SK-N-SH (cell line): ENCODE measurements around the gene PTCRA. TPM values are rescaled to one million over a fixed set of nuclear protein-coding genes. Genes with fewer than 3 reads are reported as not detected.

ENCODE experiments used
- CTCF ChIA-PET: fragments of 300-600, 350-600 bp; formaldehyde crosslinking; extraction: SDS; loops from one replicate; lab custom pipeline; 2021; lab: Yijun Ruan, JAX
- POLR2A ChIA-PET: fragments of 350-600 bp; sonication (Branson Sonifier 250); formaldehyde crosslinking; extraction: SDS; loops from one replicate; lab custom pipeline; 2020; ENCODE audit warnings: antibody characterized with exemption, inconsistent platforms; lab: Yijun Ruan, JAX
- DNase-seq: peaks from one replicate; pipeline ENCODE4 v3.0.0; 2012
- H2AFZ ChIP-seq: fragments of 200-600 bp; sonication (generic); 2 replicates; pipeline ENCODE4 v1.8.1; 2016; ENCODE audit warnings: antibody characterized with exemption, mild to moderate bottlenecking, low read depth
- H3F3A ChIP-seq: fragments of 200-600 bp; sonication (generic); replicated peaks from 2 replicates; pipeline ENCODE3; 2016; ENCODE audit warnings: antibody characterized with exemption, mild to moderate bottlenecking; ENCODE audit not compliant: insufficient read depth
- H3K27ac ChIP-seq, 2 experiments: fragments of 200-500 bp in 1 of 2; fragments of 200-600 bp in 1 of 2; sonication (Bioruptor generic) in 1 of 2; sonication (generic), shearing (Covaris generic) in 1 of 2; 2 replicates each; pipeline versions ENCODE4 v1.5.1 to v1.6.1; 2014 to 2016; ENCODE audit warnings: low read depth in 2 of 2, inconsistent platforms in 1 of 2, low read length in 1 of 2, mild to moderate bottlenecking in 1 of 2, mixed read lengths in 1 of 2
- H3K27me3 ChIP-seq: fragments of 200-600 bp; sonication (generic), shearing (Covaris generic); 2 replicates; pipeline ENCODE4 v1.6.1; 2016; ENCODE audit warnings: mixed run types; ENCODE audit not compliant: insufficient read depth
- H3K36me3 ChIP-seq, 2 experiments: fragments of 200-500 bp in 1 of 2; fragments of 200-600 bp in 1 of 2; sonication (Bioruptor generic) in 1 of 2; sonication (generic) in 1 of 2; replicated peaks in 1 of 2; 2 replicates each; pipeline versions ENCODE3 to v1.5.1; 2014 to 2016; ENCODE audit warnings: low read length in 1 of 2, mild to moderate bottlenecking in 1 of 2; ENCODE audit not compliant: insufficient read depth in 2 of 2, control insufficient read depth in 1 of 2
- H3K4me1 ChIP-seq, 2 experiments: fragments of 200-500 bp in 1 of 2; fragments of 200-600 bp in 1 of 2; sonication (Bioruptor generic) in 1 of 2; sonication (generic), shearing (Covaris generic) in 1 of 2; 2 replicates each; pipeline versions ENCODE4 v1.5.1 to v1.6.1; 2014 to 2016; ENCODE audit warnings: low read depth in 1 of 2, low read length in 1 of 2, mixed run types in 1 of 2; ENCODE audit not compliant: insufficient read depth in 2 of 2, control insufficient read depth in 1 of 2
- H3K4me2 ChIP-seq: fragments of 200-600 bp; sonication (generic), shearing (Covaris generic); 2 replicates; pipeline ENCODE4 v1.6.1; 2017; ENCODE audit warnings: mixed run types
- H3K4me3 ChIP-seq, 2 experiments: fragments of 200-500 bp in 1 of 2; fragments of 200-600 bp in 1 of 2; sonication (Bioruptor generic) in 1 of 2; sonication (generic), shearing (Covaris generic) in 1 of 2; 2 replicates each; pipeline versions ENCODE4 v1.5.1 to v1.8.1; 2014 to 2016; ENCODE audit warnings: low read depth in 2 of 2, inconsistent platforms in 1 of 2, low read length in 1 of 2, mild to moderate bottlenecking in 1 of 2, mixed read lengths in 1 of 2, moderate library complexity in 1 of 2
- H3K79me2 ChIP-seq: fragments of 200-600 bp; sonication (generic); 2 replicates; pipeline ENCODE4 v1.8.1; 2017; ENCODE audit warnings: mild to moderate bottlenecking; ENCODE audit not compliant: insufficient read depth
- H3K9ac ChIP-seq: fragments of 200-600 bp; sonication (generic); 2 replicates; pipeline ENCODE4 v1.6.1; 2017; ENCODE audit warnings: mixed run types
- H3K9me2 ChIP-seq: fragments of 200-600 bp; sonication (generic); 2 replicates; pipeline ENCODE4 v1.6.1; 2017; ENCODE audit warnings: mixed run types
- H3K9me3 ChIP-seq: fragments of 200-600 bp; sonication (generic); 2 replicates; pipeline ENCODE4 v1.6.1; 2017; ENCODE audit warnings: mixed run types, mild to moderate bottlenecking, moderate library complexity
- H4K20me1 ChIP-seq: fragments of 200-600 bp; sonication (generic); 2 replicates; pipeline ENCODE4 v1.6.1; 2017; ENCODE audit warnings: mild to moderate bottlenecking, mixed run types; ENCODE audit not compliant: insufficient read depth
- FOXJ3 ChIP-seq: sonication (generic); formaldehyde crosslinking; IDR thresholded peaks from 2 replicates; pipeline ENCODE4 v1.5.1; 2020; ENCODE audit warnings: mild to moderate bottlenecking, missing genetic modification reagents
- FOXM1 ChIP-seq: IDR thresholded peaks from 2 replicates; pipeline ENCODE4 v1.4.0; 2012; ENCODE audit warnings: low read depth, mild to moderate bottlenecking
- GABPA ChIP-seq: IDR thresholded peaks from 2 replicates; pipeline ENCODE4 v1.4.0; 2012; ENCODE audit warnings: low read depth, mild to moderate bottlenecking
- GATA2 ChIP-seq: sonication (generic); formaldehyde crosslinking; IDR thresholded peaks from 2 replicates; pipeline ENCODE4 v1.5.0; 2020; ENCODE audit warnings: mild to moderate bottlenecking, missing genetic modification reagents
- NFIC ChIP-seq: IDR thresholded peaks from 2 replicates; pipeline ENCODE4 v1.4.0; 2012; ENCODE audit warnings: borderline replicate concordance
- NRF1 ChIP-seq: IDR thresholded peaks from 2 replicates; pipeline ENCODE4 v1.6.1; 2012; ENCODE audit warnings: low read depth, mild to moderate bottlenecking, low read length
- POLR2AphosphoS5 ChIP-seq: IDR thresholded peaks from 2 replicates; pipeline ENCODE4 v1.6.1; 2012; ENCODE audit warnings: low read depth, low read length
- RCOR1 ChIP-seq: fragments of 150-350 bp; IDR thresholded peaks from 2 replicates; pipeline ENCODE4 v1.6.1; 2017; ENCODE audit warnings: antibody characterized with exemption, low read length
- TAF1 ChIP-seq: IDR thresholded peaks from 2 replicates; pipeline ENCODE4 v1.6.1; 2012; ENCODE audit warnings: low read depth, mild to moderate bottlenecking, low read length, moderate library complexity, borderline replicate concordance
- TEAD4 ChIP-seq: IDR thresholded peaks from 2 replicates; pipeline ENCODE4 v1.4.0; 2012; ENCODE audit warnings: mild to moderate bottlenecking, borderline replicate concordance; ENCODE audit not compliant: insufficient read depth
- WGBS: methylation state at CpG from one replicate; pipeline ENCODE4 v1.1.6; 2017; ENCODE audit warnings: low lambda C conversion rate; 5-methylcytosine and 5-hydroxymethylcytosine counted together
- polyA plus RNA-seq, 3 experiments: library from polyadenylated mRNA; depleted of rRNA; stranded (reverse); fragments of >200 nt; gene quantifications; 2 replicates each; pipeline ENCODE4 v1.2.3, GENCODE V29; 2012
- TF ChIP-seq, protein P1 (sequence below): fragments of 150-350 bp; IDR thresholded peaks from 2 replicates; pipeline ENCODE4 v1.6.1; 2016; ENCODE audit warnings: mild to moderate bottlenecking, low read depth, low read length
- TF ChIP-seq, protein P2 (sequence below): fragments of 200-600 bp; sonication (generic); IDR thresholded peaks from 2 replicates; pipeline ENCODE4 v1.6.1; 2017; ENCODE audit warnings: antibody characterized with exemption, mild to moderate bottlenecking, moderate library complexity
- TF ChIP-seq, protein P3 (sequence below): IDR thresholded peaks from 2 replicates; pipeline ENCODE4 v1.4.0; 2012; ENCODE audit warnings: low read depth, borderline replicate concordance
- TF ChIP-seq, protein P4 (sequence below): IDR thresholded peaks from 2 replicates; pipeline ENCODE4 v1.6.1; 2012; ENCODE audit warnings: mild to moderate bottlenecking, low read depth, low read length, moderate library complexity
- TF ChIP-seq, protein P5 (sequence below): IDR thresholded peaks from 2 replicates; pipeline ENCODE4; 2012
- TF ChIP-seq, protein P6 (sequence below): fragments of 150-350 bp; IDR thresholded peaks from 2 replicates; pipeline ENCODE4 v1.6.1; 2017; ENCODE audit warnings: antibody characterized with exemption, low read length, low read depth, borderline replicate concordance

Gene PTCRA
- polyA plus RNA-seq, 1 of the 3 experiments (the other 2 are of a cell fraction), result not detected

DNA sequence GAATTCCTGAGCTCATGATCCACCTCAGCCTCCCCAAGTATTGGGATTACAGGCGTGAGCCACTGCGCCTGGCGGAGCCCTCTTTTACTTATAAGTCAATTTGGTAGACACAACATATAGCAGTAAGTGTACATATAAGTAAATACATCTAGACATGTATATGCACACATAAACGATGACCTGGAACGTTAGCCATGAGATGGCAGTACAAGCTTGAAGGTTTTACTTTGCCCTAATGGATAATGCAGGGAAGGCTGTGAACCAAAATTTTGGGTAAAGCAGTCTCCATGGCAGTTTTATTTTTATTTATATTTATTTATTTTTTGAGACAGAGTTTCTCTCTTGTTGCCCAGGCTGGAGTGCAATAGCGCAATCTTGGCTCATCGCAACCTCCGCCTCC lies 42.3 kb downstream of the PTCRA start:
- CTCF ChIA-PET, result no interaction called here
- POLR2A ChIA-PET, result interaction anchor here (0.6 to 1.9 kb wide), 2 partner anchors 12 to 26 kb away, joined by 3 to 5 read pairs; partner anchors contain the start of gene PPP2R5D
- no peak overlapping the region for H3K9ac ChIP-seq
- TF ChIP-seq, protein P1, sequence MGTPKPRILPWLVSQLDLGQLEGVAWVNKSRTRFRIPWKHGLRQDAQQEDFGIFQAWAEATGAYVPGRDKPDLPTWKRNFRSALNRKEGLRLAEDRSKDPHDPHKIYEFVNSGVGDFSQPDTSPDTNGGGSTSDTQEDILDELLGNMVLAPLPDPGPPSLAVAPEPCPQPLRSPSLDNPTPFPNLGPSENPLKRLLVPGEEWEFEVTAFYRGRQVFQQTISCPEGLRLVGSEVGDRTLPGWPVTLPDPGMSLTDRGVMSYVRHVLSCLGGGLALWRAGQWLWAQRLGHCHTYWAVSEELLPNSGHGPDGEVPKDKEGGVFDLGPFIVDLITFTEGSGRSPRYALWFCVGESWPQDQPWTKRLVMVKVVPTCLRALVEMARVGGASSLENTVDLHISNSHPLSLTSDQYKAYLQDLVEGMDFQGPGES, result no peak
- TF ChIP-seq, protein P2, sequence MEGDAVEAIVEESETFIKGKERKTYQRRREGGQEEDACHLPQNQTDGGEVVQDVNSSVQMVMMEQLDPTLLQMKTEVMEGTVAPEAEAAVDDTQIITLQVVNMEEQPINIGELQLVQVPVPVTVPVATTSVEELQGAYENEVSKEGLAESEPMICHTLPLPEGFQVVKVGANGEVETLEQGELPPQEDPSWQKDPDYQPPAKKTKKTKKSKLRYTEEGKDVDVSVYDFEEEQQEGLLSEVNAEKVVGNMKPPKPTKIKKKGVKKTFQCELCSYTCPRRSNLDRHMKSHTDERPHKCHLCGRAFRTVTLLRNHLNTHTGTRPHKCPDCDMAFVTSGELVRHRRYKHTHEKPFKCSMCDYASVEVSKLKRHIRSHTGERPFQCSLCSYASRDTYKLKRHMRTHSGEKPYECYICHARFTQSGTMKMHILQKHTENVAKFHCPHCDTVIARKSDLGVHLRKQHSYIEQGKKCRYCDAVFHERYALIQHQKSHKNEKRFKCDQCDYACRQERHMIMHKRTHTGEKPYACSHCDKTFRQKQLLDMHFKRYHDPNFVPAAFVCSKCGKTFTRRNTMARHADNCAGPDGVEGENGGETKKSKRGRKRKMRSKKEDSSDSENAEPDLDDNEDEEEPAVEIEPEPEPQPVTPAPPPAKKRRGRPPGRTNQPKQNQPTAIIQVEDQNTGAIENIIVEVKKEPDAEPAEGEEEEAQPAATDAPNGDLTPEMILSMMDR, result no peak
- TF ChIP-seq GATA2 (CRISPR knock-in tag) (no peak), TEAD4 (no peak), TAF1 (no peak)
- TF ChIP-seq, protein P3, sequence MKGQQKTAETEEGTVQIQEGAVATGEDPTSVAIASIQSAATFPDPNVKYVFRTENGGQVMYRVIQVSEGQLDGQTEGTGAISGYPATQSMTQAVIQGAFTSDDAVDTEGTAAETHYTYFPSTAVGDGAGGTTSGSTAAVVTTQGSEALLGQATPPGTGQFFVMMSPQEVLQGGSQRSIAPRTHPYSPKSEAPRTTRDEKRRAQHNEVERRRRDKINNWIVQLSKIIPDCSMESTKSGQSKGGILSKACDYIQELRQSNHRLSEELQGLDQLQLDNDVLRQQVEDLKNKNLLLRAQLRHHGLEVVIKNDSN, result no peak
- TF ChIP-seq, all 33 proteins: peak for 0
- H3K4me3 ChIP-seq, result no peak overlapping the region
- peaks cover 0 to 2% of the 10 kb centered on the region in 2 experiments for H3K36me3 ChIP-seq
- no peaks in the 10 kb centered on the region for H3K27me3 ChIP-seq
- H3K27ac ChIP-seq, result no peak overlapping the region
- H3K9me3 ChIP-seq, result no peaks in the 10 kb centered on the region
- WGBS, result 98% methylated on average over 8 of the region's 8 CpGs
- H2AFZ ChIP-seq, result no peak overlapping the region
- H3K79me2 ChIP-seq, result no peaks in the 10 kb centered on the region
- no peak overlapping the region for H3K4me2 ChIP-seq
- H4K20me1 ChIP-seq, result no peaks in the 10 kb centered on the region
- H3F3A ChIP-seq, result no peaks in the 10 kb centered on the region
- no peak for DNase-seq
- H3K4me1 ChIP-seq, result peaks cover 0 to 7% of the 10 kb centered on the region in 2 experiments; a peak in 1 of 4 replicates
- H3K9me2 ChIP-seq, result no peaks in the 10 kb centered on the region

DNA sequence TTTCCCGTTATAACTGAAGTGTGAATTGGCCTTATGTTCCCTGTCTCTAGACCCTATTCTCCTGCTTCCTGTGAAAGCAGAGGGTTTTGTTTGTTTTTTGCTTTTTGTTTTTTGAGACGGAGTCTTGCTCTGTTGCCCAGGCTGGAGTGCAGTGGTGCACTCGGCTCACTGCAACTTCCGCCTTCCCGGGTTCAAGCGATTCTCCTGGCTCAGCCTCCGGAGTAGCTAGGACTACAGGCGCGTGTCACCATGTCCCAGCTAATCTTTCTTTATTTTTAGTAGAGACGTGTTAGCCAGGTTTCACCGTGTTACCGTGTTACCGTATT lies 44.0 kb downstream of the PTCRA start:
- 90% methylated on average over 13 of the region's 13 CpGs for WGBS
- ChIA-PET POLR2A (interaction anchor here (1.2 to 1.5 kb wide), 2 partner anchors 15 to 19 kb away, joined by 3 to 5 read pairs; partner anchors contain the start of gene PEX6), CTCF (interaction anchor here (1.1 kb wide), 1 partner anchor 170 kb away, joined by 3 read pairs; no protein-coding TSS in a partner anchor)
- Histone ChIP-seq H3K4me2 (no peak overlapping the region), H3K27me3 (no peaks in the 10 kb centered on the region), H3K4me1 (peaks cover 0 to 7% of the 10 kb centered on the region in 2 experiments; a peak in 1 of 4 replicates), H3K27ac (no peak overlapping the region), H2AFZ (no peak overlapping the region), H3K36me3 (peaks cover 0 to 10% of the 10 kb centered on the region in 2 experiments), H3K79me2 (no peaks in the 10 kb centered on the region), H3K9me2 (no peaks in the 10 kb centered on the region), H4K20me1 (no peaks in the 10 kb centered on the region), H3F3A (no peaks in the 10 kb centered on the region), H3K9me3 (no peaks in the 10 kb centered on the region), H3K9ac (no peak overlapping the region), H3K4me3 (no peak overlapping the region)
- no peak for DNase-seq
- TF ChIP-seq, protein P4, sequence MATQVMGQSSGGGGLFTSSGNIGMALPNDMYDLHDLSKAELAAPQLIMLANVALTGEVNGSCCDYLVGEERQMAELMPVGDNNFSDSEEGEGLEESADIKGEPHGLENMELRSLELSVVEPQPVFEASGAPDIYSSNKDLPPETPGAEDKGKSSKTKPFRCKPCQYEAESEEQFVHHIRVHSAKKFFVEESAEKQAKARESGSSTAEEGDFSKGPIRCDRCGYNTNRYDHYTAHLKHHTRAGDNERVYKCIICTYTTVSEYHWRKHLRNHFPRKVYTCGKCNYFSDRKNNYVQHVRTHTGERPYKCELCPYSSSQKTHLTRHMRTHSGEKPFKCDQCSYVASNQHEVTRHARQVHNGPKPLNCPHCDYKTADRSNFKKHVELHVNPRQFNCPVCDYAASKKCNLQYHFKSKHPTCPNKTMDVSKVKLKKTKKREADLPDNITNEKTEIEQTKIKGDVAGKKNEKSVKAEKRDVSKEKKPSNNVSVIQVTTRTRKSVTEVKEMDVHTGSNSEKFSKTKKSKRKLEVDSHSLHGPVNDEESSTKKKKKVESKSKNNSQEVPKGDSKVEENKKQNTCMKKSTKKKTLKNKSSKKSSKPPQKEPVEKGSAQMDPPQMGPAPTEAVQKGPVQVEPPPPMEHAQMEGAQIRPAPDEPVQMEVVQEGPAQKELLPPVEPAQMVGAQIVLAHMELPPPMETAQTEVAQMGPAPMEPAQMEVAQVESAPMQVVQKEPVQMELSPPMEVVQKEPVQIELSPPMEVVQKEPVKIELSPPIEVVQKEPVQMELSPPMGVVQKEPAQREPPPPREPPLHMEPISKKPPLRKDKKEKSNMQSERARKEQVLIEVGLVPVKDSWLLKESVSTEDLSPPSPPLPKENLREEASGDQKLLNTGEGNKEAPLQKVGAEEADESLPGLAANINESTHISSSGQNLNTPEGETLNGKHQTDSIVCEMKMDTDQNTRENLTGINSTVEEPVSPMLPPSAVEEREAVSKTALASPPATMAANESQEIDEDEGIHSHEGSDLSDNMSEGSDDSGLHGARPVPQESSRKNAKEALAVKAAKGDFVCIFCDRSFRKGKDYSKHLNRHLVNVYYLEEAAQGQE, result no peak
- TF ChIP-seq GABPA, result no peak
- TF ChIP-seq, protein P5, sequence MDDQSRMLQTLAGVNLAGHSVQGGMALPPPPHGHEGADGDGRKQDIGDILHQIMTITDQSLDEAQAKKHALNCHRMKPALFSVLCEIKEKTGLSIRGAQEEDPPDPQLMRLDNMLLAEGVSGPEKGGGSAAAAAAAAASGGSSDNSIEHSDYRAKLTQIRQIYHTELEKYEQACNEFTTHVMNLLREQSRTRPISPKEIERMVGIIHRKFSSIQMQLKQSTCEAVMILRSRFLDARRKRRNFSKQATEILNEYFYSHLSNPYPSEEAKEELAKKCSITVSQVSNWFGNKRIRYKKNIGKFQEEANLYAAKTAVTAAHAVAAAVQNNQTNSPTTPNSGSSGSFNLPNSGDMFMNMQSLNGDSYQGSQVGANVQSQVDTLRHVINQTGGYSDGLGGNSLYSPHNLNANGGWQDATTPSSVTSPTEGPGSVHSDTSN, result no peak
- TF ChIP-seq FOXM1, result no peak
- no peak for TF ChIP-seq FOXJ3
- TF ChIP-seq, protein P6, sequence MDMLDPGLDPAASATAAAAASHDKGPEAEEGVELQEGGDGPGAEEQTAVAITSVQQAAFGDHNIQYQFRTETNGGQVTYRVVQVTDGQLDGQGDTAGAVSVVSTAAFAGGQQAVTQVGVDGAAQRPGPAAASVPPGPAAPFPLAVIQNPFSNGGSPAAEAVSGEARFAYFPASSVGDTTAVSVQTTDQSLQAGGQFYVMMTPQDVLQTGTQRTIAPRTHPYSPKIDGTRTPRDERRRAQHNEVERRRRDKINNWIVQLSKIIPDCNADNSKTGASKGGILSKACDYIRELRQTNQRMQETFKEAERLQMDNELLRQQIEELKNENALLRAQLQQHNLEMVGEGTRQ, result no peak
- TF ChIP-seq, protein P1, result no peak
- TF ChIP-seq RCOR1, result no peak
- TF ChIP-seq POLR2AphosphoS5, result no peak
- no peak for TF ChIP-seq NRF1
- TF ChIP-seq NFIC, result no peak
